CD4-positive, alpha-beta T cell treated with Interleukin-15 for 1 hour (primary cell): ENCODE results near the gene TMEM63A.
"Not testable (repeated sequence)": the region's sequence is repeated elsewhere in the genome, so short reads cannot be mapped to it uniquely, and the experiment has no call there.

Experiments used
- DNase-seq: peaks from one replicate; pipeline ENCODE4 v3.0.0-alpha.2; 2020

Gene TMEM63A

GRCh38 chr1:225908013-225908640 is 25.9 kb upstream of the TMEM63A start:
- DNase-seq, result no peak

GRCh38 chr1:225907341-225907740 is 25.2 kb upstream of the TMEM63A start:
- DNase-seq, result no peak

GRCh38 chr1:225906467-225906866 is 24.3 kb upstream of the TMEM63A start:
- no peak for DNase-seq

- DNase-seq, result no peak
Measured at GRCh38 chr1:225903623-225904022, 21.4 kb upstream of the TMEM63A start.

GRCh38 chr1:225899044-225899925 is 17.1 kb upstream of the TMEM63A start:
- no peak for DNase-seq

GRCh38 chr1:225897595-225898514 is 15.7 kb upstream of the TMEM63A start:
- peak; percentile 58 for DNase-seq

- DNase-seq, result peak; percentile 85
Measured at GRCh38 chr1:225896937-225897549, 14.9 kb upstream of the TMEM63A start.

GRCh38 chr1:225896494-225896893 is 14.3 kb upstream of the TMEM63A start:
- no peak for DNase-seq

GRCh38 chr1:225892307-225892706 is 10.1 kb upstream of the TMEM63A start:
- no peak for DNase-seq

GRCh38 chr1:225891229-225891972 is 9.2 kb upstream of the TMEM63A start:
- DNase-seq, result no peak

- DNase-seq, result no peak
Measured at GRCh38 chr1:225890346-225891228, 8.4 kb upstream of the TMEM63A start.

GRCh38 chr1:225889743-225890142 is 7.6 kb upstream of the TMEM63A start:
- no peak for DNase-seq

GRCh38 chr1:225888898-225889601 is 6.9 kb upstream of the TMEM63A start, which contains the start of gene LEFTY1:
Gene LEFTY1, minus strand, starts transcription at chr1:225889146. Its CDS starts 80 bp downstream, at chr1:225889066.
- no peak for DNase-seq

GRCh38 chr1:225888289-225888897 is 6.2 kb upstream of the TMEM63A start:
- DNase-seq, result no peak

GRCh38 chr1:225887554-225888288 is 5.5 kb upstream of the TMEM63A start:
- DNase-seq, result not testable (repeated sequence)

- no peak for DNase-seq
Measured at GRCh38 chr1:225887030-225887314, 4.8 kb upstream of the TMEM63A start.

- DNase-seq, result no peak
Measured at GRCh38 chr1:225886159-225887029, 4.2 kb upstream of the TMEM63A start.

GRCh38 chr1:225885336-225885735 is 3.2 kb upstream of the TMEM63A start:
- DNase-seq, result no peak
